ENCODE data around the gene TTYH3.
"Not testable (repeated sequence)": the region's sequence is repeated elsewhere in the genome, so short reads cannot be mapped to it uniquely, and the experiment has no call there.

The TTYH3 gene

DNA sequence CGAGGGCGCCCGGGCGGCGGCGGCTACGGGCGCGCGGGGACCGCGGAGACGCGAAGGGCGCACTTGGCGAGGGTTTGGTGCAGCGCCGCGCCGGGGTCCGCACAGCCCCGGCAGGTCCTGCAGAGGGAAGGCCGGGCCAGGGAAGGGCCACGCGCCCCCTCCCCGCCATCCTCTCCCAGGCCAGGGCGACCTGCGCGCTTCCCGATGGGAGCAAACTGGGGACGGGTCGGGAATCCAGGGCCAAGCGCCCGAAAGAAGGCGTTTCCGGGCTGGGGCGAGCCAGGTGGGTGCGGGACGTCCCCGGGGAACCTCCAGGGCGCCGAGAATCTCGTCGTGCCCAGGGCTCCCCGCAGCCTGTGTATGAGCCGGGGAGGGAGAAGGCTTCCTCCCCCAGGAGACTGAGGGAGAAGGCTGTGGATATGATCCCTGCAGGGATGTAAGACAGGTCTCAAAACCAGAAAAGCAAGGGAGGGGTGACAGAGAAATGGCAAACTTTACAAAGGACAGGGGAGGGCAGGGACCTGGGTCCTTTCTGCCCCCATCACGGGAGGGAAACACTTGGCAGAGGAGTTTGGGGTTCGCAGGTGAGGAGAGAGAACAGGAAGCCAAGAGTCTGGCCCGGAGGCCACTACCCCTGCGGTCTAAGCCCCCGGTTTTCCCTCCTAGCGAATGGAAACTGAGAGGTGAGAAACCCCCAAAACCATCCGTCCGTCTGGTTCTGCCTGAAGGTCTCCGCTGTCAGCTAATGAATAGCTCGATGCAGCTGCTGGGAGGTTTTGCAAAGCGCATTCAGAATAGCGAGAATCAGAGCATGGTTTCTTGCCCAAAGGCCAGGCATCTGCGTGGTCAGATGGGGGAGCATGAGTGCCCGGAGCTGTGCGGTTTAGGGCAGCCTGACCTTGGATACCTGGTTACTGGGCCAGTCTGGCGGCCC, 56.9 kb downstream of the TTYH3 start:
- DNase-seq, result no peak
- Histone ChIP-seq H3K36me3 (no peaks in the 10 kb centered on the region), H3K4me1 (peaks cover 4 to 33% (median 26%) of the 10 kb centered on the region in 4 donors), H3K4me3 (peak overlapping the region; percentile 39 to 56), H3K9me3 (no peaks in the 10 kb centered on the region), H3K27me3 (peaks cover 0 to 29% of the 10 kb centered on the region in 2 donors), H3K27ac (peak overlapping the region in 1 of 2 donors; percentile 18)
- intact Hi-C loops (cut with DNase I; ENCODE audit: low total_unique reads), result loop anchor here (10.0 kb wide), 1 partner anchor 124 kb away; no protein-coding TSS in a partner anchor
- TF ChIP-seq, protein P1, sequence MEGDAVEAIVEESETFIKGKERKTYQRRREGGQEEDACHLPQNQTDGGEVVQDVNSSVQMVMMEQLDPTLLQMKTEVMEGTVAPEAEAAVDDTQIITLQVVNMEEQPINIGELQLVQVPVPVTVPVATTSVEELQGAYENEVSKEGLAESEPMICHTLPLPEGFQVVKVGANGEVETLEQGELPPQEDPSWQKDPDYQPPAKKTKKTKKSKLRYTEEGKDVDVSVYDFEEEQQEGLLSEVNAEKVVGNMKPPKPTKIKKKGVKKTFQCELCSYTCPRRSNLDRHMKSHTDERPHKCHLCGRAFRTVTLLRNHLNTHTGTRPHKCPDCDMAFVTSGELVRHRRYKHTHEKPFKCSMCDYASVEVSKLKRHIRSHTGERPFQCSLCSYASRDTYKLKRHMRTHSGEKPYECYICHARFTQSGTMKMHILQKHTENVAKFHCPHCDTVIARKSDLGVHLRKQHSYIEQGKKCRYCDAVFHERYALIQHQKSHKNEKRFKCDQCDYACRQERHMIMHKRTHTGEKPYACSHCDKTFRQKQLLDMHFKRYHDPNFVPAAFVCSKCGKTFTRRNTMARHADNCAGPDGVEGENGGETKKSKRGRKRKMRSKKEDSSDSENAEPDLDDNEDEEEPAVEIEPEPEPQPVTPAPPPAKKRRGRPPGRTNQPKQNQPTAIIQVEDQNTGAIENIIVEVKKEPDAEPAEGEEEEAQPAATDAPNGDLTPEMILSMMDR (IDR thresholded peaks at IDR 0.05), result no peak

DNA sequence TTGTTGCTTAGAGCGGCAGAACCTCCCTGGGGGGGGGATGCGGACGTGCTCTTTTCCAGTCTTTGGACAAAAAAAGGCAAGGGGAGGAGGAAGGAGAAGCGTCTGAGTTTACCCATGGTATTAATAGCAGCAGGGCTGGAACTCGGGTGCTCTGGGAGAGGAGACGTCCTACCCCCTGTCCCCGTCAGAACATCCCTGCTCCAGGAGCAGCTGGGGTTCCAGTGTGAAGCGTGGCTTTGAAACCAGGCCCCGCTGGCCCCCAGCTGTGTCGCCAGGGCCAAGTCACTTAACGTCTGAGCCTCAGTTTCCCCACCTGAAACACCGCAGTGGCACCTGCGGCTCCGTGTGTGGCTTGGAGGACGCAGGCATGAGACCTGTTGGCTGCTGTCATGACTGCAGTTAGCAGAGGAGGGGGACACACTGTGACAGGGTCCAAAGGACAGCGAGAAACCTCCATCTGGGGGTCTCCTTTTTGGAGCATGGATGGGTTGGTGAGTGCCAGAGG, 57.6 kb downstream of the TTYH3 start:
- TF ChIP-seq, protein P1 (IDR thresholded peaks at IDR 0.05), result no peak
- peak overlapping the region; percentile 39 to 56 for H3K4me3 ChIP-seq
- H3K36me3 ChIP-seq, result no peaks in the 10 kb centered on the region
- H3K4me1 ChIP-seq, result peaks cover 4 to 33% (median 26%) of the 10 kb centered on the region in 4 donors
- intact Hi-C loops (cut with DNase I; ENCODE audit: low total_unique reads), result loop anchor here (10.0 kb wide), 1 partner anchor 125 kb away; no protein-coding TSS in a partner anchor
- H3K27ac ChIP-seq, result peak overlapping the region in 1 of 2 donors; percentile 18
- no peak for DNase-seq
- H3K9me3 ChIP-seq, result no peaks in the 10 kb centered on the region
- peaks cover 0 to 29% of the 10 kb centered on the region in 2 donors for H3K27me3 ChIP-seq

DNA sequence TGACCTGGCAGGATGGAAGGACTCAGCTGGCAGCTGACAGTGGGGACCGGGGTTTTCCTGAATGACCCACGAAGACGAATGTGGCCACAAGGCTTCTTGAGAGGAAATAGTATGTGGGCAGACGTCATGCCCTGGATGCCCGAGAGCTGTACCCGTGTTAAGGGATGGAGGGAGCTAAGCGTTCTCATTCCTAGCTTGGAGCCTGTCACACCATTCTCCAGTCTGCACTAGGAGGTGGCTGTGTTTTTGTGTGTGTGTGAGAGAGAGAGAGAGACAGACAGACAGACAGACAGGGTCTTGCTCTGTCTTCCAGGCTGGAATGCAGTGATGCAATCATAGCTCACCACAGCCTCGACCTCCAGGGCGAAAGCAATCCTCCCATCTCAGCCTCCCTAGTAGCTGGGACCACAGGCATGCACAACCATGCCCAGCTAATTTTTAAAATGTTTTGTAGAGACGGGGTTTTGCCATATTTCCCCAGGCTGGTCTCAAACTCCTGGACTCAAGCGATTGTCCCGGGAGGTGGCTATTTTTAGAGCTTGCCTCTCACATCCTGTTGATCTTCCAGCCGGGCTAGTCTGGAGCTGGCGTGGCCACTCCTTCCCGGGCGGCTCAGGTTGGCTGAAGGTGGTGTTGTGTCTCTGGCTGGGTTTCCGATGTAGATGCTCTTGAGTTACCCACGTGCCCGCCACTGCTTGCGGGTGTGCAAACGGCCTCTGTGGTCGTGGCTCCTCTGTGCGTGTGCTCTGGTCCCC, 58.3 kb downstream of the TTYH3 start:
- Histone ChIP-seq H3K27me3 (peaks cover 0 to 29% of the 10 kb centered on the region in 2 donors), H3K27ac (no peak overlapping the region), H3K9me3 (no peaks in the 10 kb centered on the region), H3K36me3 (no peaks in the 10 kb centered on the region), H3K4me1 (peaks cover 4 to 33% (median 26%) of the 10 kb centered on the region in 4 donors), H3K4me3 (no peak overlapping the region)
- DNase-seq, result no peak
- TF ChIP-seq, protein P1 (IDR thresholded peaks at IDR 0.05), result no peak
- intact Hi-C loops (cut with DNase I; ENCODE audit: low total_unique reads), result loop anchor here (10.0 kb wide), 1 partner anchor 125 kb away; no protein-coding TSS in a partner anchor

DNA sequence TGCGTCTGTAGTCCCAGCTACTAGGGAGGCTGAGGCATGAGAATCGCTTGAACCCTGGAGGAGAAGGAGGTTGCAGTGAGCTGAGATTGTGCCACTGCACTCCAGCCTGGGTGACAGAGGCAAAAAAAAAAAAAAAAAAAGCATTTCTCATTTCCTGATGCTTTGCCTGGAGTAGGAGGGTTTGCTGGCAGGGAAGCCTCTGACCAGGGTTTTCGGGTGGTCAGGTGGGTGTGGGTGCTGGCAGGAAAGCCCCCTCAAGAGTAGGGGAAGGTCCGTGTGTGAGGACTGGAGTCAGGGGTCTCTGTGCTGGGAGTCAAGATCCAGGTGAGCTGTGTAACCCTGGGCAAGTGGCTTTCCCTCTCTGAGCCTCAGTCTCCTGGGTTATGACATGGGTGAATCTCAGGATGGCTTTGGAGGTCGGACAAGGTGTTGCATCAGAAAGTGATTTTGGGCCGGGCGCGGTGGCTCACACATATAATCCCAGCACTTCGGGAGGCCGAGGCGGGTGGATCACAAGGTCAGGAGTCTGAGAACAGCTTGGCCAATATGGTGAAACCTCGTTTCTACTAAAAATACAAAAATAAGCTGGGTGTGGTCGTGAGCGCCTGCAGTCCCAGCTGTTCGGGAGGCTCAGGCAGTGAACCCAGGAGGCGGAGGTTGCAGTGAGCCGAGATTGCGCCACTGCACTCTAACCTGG, 59.4 kb downstream of the TTYH3 start:
- no peak overlapping the region for H3K4me3 ChIP-seq
- peaks cover 0 to 25% of the 10 kb centered on the region in 2 donors for H3K27me3 ChIP-seq
- DNase-seq, result no peak
- TF ChIP-seq, protein P1 (IDR thresholded peaks at IDR 0.05), result no peak
- intact Hi-C loops (cut with DNase I; ENCODE audit: low total_unique reads), result no loop called here
- no peaks in the 10 kb centered on the region for H3K9me3 ChIP-seq
- peaks cover 4 to 33% (median 26%) of the 10 kb centered on the region in 4 donors for H3K4me1 ChIP-seq
- H3K27ac ChIP-seq, result no peak overlapping the region
- no peaks in the 10 kb centered on the region for H3K36me3 ChIP-seq

DNA sequence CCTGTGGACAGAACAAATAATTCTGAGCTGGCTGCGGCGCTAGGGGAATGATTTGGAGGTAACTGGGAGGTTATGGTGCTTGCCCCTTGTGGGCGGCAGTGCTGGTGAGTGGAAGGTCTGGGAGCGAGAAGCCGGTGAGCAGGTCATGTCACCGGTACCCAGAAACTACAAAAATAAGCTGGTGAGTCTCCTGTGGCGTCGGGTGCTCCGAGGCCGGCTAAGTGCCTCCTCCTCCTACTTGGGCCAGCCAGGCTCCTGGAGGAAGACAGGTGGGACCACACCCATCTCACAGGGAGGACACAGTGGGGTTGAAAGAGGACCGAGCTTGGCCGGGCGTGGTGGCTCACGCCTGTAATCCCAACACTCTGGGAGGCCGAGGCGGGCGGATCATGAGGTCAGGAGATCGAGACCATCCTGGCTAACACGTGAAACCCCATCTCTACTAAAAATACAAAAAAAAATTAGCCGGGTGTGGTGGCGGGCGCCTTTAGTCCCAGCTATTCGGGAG, 60.2 kb downstream of the TTYH3 start:
- H3K4me3 ChIP-seq; H3K27ac ChIP-seq; intact Hi-C loops (cut with DNase I; ENCODE audit: low total_unique reads); H3K9me3 ChIP-seq; DNase-seq; H3K36me3 ChIP-seq: not testable (repeated sequence)
- H3K4me1 ChIP-seq, result peaks cover 4 to 33% (median 26%) of the 10 kb centered on the region in 4 donors
- peaks cover 0 to 19% of the 10 kb centered on the region in 2 donors for H3K27me3 ChIP-seq
